DMS53 treated with DMSO at 0.1 percent for 48 hours (cell line): Measurements from ENCODE around the gene ETFB.

Experiments used
- DNase-seq: peaks from one replicate; lab custom pipeline; 2025; ENCODE audit not compliant: unreplicated experiment; lab: John Stamatoyannopoulos, UW

ETFB gene

DNA sequence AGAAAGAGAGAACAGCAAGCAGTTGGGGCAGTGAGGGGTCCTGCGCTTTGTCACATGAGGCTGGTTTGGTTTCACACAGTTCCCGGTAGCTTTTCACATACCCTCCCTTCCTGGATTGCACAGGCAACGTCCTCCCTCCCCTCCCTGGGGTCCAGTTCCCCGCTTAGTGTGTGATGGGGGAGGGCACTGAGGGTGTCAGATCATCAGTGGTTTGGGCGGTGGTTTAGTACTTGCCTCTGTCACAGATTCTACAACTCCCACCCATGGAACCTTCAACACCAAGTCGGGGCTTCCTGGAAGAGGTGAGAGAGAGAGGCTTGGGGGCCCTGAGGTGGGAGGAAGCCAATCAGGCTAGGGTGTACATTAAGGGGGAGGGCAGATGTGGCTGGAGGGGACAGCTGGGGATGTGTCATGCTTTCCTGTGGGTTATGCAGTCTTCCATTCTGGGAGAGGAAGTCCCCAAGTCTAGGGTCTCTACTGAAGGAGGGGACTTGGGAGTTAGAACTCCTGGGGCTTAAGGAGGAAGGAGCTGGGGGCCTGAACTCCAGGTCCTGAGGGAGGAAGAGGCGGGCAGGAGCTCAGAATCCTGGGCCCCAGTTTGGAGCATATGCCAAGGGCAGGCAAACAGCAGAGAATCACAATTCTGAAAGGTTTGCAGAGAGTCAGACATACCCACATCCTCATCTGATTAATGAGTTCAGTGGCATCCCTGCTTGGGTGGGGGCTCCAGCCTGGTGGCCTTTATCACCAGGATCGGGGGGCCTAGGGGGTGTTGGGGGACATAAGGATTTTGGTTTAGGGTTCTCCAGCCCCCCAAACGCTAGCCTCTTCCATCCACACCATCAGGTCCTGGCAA is 6.7 kb upstream of the ETFB start, which contains the start of gene NKG7:
TSS of gene NKG7 (minus strand) at position 6 of the 856 bp plus-strand sequence. CDS start 119 bp downstream, outside the sequence.
- no peak for DNase-seq

DNA sequence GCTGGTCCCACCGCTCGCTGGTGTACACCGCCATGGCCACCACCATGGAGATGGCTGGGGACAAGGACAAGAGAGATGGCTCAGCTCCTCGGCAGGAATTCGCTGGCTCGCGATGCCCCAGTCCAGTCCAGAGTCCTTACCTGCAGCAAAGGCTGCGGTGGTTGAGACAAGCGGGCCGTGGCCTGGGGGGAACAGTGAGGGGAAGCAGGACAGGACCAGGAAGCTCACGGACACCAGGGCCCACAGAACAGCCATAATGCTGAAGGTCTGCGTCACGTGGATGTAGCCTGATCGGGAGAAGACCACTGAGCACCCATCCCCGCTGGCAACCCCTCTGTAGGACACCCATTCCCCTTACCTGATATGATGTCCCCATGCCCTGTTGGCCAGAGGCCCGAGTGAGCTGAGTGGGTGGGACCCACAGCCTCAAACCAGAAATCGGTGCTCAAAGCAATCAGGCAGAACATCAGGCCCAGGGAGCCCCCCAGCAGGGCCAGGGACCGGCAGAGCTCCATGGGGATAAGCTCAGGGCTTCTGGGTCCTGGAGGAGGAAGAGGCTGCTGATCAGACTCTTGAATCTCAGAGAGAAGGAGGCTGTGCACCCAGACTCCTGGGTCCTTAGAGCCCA is 5.9 kb upstream of the ETFB start:
- no peak for DNase-seq

DNA sequence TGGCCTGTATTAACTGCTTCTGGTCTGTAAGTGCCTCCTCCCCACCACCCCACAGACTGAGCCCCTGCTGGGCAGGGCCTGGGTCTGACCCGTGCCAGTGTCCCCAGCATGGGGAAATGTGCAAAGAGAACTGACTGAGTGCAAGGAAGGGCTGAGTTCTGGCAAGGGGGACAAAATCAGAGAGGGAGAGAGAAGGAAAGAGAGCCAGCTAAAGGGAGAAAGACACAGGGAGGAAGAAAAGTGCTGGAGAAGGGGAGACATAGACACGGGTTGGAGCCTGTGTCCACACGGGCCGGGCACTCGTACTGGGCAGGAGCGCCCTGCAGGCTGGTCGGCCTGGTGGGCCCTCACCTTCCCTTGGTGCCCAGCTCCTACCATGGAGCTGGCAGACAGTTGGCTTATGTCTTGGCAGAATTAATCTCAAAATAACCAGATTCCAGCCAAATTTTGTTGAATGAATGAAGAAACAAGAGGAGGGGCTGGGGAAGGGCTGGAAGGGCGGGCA is 5.0 kb upstream of the ETFB start:
- no peak for DNase-seq

DNA sequence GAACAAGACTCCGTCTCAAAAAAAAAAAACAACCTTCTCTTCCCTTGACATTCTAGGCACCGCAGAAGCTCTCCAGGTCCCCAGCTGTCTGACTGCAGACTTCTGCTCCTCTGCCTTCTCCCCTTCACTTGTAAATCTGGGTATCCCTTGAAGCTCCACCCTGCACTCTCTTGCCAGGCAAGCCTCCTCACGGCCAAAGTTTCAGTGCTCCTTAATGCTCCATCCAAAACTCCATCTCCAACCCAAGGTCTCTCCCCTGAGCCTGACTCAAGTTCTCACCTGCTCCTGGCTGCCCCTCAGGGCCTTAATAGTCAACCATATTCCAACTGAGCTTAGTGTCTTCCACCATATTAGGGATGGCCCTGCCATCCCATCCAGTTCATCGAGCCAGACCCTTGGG is 4.0 kb upstream of the ETFB start:
- DNase-seq: no peak

DNA sequence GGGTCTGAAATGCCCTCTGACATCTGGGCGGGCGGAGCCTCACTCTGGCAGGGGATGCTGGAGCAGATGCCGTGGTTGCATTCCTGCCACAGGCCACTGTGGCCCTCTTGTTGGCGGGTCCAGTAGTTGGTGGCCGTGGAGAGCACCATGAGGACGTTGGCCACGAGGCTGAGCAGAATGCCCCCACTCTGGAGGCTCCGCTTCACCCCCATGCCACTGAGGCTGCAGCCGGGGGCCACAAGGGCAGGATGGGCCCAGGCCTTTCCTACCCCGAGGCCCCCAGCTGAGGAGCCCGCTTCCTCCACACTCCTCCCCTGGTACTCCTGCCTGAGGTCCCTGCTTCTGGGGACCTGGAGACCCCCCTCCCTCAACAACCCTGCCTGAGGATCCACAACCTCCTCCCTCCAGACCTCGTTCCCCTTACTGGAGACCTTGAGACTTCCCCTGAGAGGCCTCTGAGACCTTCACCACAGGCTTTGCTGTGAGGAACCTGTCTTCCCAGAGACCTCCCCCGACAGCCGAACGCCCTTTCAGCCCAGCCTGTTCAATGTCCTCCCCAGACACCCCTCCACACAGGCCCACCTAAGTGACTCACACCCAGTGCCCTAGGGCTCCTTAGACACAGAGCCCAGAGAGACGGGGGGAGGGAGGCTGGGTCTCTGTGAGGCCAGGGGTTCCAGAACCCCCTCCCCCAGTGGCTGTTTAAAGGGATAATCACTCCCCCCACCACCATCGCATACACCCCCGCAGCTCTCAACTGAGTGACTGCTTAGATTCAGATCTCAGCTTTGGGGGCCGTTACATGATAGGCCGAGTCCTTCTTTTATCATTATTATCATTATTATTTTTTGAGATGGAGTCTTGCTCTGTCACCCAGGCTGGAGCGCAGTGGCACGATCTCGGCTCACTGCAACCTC is 2.4 kb upstream of the ETFB start, which contains the start of gene CLDND2:
TSS of gene CLDND2 (minus strand) at position 638 of the 917 bp plus-strand sequence. CDS start at position 212, 426 bp downstream.
- no peak for DNase-seq

DNA sequence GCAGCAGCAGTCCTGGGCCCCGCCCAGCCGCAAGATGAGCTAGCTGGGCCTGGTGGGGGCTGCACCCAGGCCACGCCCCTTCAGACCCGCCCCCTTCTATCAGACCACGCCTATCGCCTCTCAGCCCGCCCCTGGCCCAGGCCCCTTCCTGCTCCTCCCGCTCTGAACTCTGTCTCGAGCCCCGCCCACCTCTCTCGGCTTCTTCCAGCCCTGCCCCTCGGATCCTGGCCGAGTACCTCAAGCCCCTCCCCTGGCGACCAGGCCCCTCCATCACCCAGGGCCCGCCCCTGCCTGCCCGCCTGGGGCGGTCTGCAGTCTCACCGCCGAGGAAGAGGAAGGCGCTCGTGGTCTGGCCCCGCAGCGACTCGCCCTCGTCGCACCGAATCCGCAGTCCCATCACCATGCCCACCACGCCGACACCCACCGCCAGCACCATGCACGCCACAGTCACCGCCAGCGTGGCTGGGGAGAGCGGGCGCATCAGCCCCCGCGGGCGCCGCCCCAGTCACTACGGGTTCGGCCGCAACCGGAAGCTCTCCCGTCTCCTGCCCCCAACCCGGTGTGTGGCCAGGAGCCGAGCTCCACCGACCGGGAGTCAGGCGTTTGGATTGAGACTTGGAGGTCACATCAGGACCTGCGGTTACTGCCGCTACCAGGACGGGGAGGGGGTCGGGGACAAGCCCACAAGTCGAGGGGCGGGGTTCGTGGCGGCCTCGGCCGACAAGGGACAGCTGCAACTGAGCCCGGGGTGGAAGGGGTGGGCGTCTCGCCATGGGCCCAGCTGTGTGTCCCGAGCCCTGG is 1.6 kb upstream of the ETFB start:
- no peak for DNase-seq

DNA sequence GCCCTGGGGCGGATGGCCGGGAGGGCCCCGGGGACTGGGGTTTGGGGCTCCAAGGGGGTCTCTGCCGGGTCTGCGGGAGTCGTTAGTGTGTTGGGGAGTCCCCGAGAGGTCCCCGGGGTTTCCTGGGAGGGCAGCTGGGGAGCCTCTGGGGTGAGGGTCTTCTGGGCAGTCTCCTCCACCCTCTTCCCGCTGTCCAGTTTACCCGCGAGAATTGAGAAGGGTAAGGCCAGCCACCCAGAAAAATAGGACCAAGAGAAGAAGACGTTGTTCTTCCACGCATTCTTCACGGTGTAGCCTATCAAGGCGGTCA is 1.0 kb upstream of the ETFB start:
- no peak for DNase-seq

DNA sequence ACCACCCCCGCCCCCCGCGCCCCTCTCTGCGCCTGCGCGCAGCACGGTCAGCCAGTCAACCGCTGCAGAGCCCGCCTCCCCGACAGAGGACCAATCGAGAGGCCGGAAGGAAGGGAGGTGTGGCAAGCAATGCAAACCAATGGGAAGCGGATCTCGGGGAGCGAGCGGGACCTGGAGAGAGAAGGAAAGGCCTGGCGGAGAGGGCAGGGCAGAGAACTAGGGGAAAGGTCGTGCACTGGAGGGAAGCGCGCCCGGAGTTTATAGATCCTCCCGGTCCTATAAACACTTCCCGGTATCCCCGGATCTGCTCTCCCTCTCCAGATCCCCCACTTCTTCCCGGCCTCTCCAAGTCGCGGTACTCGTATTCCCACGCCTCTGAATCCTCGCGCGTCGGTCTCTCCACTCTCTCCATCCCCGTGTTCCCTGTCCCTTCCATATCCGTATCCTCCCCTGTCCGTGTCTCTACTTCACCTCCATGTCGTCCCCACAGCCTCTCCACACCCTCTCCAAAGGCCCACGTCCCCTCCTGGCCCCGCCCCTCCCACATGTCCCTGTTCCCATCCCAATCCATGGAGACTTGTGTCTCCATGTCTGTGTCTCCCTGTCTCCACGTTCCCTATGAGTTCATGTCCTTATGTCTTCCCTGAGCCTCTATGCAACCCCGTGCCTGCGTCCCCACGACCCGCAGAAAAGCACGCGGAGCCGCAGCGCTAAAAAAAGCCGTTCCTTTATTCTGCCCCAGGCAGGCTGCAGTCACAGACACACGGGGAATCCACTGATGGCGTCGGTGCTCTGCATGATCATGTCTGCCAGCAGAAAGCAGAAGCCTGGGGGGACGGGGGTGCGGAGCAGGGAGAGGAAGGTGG is 434 bp upstream of the ETFB start:
- DNase-seq: no peak

DNA sequence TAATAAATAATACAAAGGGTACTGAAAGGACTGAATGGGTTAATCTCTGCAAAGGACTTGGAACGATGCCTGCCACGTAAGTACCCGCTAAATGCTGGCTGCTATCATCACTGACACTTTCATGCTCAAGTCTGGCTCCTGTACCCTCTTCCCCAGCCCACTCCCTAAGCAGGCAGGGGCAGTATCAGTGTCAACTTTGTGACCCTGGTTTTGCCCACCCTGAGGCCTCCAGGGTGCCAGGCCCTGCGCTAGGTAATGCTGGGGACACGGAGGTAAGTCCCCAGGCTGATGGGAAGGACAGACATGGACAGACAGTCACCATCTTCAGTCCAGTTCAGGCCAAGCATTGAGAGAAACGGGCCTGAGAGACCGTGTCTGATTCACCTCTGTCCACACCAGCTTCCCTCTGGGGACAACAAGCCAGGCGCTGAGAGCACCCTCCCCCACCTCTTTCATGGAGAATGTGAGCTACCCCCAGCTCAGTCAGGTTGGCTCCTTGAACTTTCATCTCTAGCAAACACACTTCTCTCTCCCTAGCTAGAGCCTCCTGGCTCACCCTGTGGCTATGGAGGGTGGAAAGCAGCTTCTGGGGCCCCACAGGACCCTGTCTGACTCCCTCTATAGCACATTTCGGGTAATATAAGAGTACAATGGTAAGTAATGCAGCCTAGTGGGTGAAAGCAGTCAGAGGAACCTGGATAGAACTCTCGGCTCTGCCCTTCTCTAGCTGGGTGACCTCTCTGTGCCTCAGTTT is 800 bp downstream of the ETFB start:
- no peak for DNase-seq

DNA sequence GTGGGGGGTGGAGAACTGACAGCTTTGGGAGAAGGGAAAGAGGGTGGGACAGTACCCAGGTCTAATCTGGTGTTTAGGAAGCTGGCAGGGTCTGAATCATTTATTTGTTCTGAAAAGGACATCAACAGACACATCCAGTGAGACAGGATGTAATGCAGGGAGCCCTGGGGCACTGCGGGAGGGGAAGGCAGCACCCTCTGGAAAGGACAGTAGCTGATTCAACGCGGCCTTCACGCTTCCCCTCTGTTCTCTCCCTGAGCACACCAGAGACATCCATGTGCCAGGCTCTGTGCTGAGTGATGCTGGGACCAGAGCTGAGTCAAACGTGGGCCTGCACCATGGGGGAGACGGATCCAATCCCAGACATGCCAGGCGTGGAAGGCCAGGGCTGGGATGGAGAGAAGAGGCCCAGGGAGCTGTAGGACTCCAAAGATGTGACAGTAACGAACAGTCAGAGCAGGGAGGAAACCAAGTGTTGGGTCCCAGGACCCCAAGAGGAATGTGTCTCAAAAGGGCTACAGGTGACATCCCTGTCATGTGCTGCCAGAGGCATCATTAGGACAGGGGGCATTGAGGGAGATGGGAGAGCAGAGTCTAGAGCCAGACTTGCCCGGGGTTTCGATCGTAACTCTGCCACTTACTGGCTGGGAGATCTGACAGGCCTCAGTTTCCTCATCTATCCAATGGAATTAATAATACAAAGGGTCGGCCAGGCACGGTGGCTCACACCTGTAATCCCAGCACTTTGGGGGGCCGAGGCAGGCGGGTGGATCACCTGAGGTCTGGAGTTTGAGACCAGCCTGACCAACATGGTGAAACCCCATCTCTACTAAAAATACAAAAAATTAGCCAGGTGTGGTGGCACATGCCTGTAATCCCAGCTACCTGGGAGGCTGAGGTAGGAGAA is 1.7 kb downstream of the ETFB start:
- DNase-seq: no peak

DNA sequence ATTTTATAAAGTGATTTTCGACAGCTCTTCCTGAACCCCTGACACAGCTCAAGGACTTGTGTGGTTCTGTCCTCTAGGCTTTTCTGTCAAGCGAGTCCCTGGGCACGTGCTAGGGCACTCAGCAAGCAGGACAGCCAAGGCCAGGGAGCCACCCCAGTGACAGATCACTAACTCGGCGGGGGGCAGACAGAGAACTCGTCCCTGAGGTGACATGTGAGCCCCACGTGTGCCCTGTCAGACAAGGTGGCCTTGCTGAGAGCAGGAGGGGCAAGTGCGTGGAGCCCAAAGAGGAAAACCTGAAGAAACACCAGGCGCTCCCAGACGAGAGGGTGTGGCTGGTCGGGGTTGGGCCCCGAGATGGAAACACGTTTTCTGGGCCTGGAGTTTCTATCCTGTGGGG is 4.9 kb downstream of the ETFB start:
- DNase-seq: no peak

DNA sequence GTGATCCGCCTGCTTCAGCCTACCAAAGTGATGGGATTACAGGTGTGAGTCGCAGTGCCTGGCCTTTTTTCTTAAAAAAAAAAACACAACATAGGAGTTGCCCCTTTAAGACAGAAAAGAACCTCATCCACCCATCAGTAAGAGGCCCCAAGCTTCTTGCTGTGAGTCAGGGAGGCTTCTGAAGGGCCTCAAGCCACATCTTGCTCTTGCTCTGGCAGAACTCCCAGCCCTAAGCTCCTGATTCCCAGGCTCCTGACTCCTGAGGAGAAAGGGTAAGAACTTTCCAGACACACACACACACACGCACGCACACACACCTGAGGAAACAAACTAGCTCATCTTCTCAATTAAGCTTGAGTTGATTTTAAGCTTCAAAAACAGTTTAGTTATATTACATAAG is 6.9 kb downstream of the ETFB start:
- no peak for DNase-seq

DNA sequence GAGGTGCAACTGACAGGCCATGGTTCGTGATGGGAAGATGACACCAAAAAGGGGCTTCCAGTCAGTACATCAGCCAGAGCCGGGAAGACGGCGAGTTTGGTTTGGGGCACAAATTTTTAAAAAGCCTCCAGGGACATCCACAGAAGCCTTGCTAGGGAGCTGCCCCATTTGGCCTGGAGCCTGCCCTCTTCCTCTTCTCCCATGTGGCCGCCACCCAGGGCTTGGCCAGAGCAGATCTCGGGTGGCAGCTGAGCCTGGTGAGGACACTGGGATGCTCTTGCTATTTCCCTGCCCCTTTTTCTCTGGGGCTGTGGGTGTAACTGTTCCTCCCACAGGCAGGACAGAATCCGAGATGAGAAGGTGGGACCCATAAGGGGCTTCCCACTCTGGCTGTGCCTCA is 8.2 kb downstream of the ETFB start:
- no peak for DNase-seq

DNA sequence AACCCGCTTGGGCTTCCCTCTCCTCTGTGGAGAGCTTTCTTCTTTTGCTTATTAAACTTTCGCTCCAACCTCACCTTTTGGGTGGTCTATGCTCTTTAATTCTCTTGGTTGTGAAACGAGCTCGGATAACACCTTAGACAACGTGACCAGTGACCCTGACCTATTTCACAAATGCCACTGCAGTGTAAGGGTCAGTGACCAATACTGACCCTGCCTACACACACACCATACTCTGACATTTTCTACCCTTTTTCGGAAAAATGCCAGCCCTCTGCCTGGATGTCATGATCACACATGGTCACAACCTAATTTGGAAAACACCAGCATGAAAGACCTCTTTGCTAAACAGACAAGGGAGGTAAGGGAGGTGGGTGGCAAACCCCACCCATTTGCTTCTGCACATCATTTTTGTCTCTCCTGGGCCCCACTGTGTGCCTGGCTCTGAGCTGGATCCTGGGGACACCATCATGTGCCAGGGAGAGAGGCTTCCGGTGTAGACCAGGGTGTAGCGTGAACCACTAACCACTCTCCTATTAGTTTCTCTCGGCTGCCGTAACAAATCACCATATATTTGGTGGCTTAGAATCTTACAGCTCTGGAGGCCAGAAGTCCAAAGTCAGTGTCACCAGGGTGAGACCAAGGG is 9.9 kb downstream of the ETFB start:
- DNase-seq: no peak

DNA sequence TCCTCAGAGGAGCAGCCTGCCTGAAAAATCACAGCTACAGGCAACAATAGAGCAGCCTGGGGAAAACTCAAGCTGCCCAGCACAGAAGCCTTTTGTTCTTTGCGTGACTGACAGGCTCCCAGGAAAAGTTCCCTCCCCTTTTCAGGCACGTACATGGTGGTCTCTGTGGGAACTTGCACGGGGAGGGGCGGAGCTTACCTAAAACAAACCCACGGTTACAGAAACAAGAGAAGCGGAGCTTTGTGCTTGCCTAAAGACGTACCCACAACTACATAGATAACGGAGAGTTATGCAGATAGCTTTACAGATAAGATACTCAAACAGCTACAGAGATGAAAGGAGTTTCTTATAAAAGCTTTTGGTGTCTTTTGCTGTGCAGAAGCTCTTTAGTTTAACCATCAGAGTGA is 11.4 kb downstream of the ETFB start:
- no peak for DNase-seq

DNA sequence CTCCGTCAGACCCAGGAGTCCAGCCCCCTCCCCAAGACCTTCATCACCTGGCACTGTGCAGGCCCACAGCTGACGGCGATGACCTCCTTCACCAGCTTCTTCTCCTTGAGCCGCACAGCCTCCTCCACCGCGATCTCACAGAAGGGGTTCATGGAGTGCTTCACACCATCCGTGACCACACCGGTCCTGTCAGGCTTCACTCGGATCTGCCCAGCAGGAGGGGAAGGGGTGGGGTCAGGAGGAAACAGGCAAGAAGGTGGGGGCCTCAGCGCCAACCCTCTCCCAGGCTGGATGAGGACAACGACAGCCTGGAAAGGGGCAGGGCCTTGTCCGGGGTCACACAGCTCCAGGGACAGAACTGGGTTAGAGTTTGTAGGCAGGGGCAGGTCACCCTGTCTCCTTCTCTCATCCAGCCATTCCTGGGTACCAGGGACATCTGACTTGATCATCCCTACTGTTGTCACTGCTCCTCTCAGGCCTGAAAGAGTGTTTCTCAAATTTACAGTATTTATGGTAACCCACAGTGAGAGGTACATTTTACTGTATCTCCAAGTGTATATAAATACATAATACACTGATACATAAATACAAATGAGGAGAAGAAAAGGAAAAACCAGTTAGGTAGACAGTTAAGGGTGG is 12.0 kb downstream of the ETFB start:
- DNase-seq: no peak
